WERI-Rb-1 (cell line): ENCODE results near the gene LST1.

ENCODE experiments used
- DNase-seq: peaks from one replicate; pipeline ENCODE4 v3.0.0-alpha.2; 2020
- H3K27ac ChIP-seq: fragments of 250-450 bp; sonication (Bioruptor Pico); 2 replicates; pipeline ENCODE4 v1.5.1; 2020; ENCODE audit warnings: mild to moderate bottlenecking, moderate library complexity
- H3K27me3 ChIP-seq: fragments of 250-450 bp; sonication (Bioruptor Pico); 2 replicates; pipeline ENCODE4 v1.5.1; 2021; ENCODE audit warnings: mild to moderate bottlenecking, low read depth, moderate library complexity; ENCODE audit not compliant: insufficient read depth, severe bottlenecking
- H3K36me3 ChIP-seq: fragments of 250-450 bp; sonication (Bioruptor Pico); 2 replicates; pipeline ENCODE4 v1.5.1; 2020; ENCODE audit warnings: mild to moderate bottlenecking, moderate library complexity
- H3K4me3 ChIP-seq: 2 replicates; pipeline ENCODE4 v1.5.1; 2011; ENCODE audit warnings: low read depth, mild to moderate bottlenecking, control low read depth, low read length
- H3K9me3 ChIP-seq: fragments of 250-450 bp; sonication (Bioruptor Pico); 2 replicates; pipeline ENCODE4 v1.5.1; 2021; ENCODE audit warnings: mild to moderate bottlenecking, moderate library complexity; ENCODE audit not compliant: severe bottlenecking
- TF ChIP-seq, protein P1 (sequence below): IDR thresholded peaks from 2 replicates; pipeline ENCODE4 v1.5.1; 2011; ENCODE audit warnings: low read depth, mild to moderate bottlenecking, control low read depth, inconsistent platforms, low read length

LST1 gene

DNA sequence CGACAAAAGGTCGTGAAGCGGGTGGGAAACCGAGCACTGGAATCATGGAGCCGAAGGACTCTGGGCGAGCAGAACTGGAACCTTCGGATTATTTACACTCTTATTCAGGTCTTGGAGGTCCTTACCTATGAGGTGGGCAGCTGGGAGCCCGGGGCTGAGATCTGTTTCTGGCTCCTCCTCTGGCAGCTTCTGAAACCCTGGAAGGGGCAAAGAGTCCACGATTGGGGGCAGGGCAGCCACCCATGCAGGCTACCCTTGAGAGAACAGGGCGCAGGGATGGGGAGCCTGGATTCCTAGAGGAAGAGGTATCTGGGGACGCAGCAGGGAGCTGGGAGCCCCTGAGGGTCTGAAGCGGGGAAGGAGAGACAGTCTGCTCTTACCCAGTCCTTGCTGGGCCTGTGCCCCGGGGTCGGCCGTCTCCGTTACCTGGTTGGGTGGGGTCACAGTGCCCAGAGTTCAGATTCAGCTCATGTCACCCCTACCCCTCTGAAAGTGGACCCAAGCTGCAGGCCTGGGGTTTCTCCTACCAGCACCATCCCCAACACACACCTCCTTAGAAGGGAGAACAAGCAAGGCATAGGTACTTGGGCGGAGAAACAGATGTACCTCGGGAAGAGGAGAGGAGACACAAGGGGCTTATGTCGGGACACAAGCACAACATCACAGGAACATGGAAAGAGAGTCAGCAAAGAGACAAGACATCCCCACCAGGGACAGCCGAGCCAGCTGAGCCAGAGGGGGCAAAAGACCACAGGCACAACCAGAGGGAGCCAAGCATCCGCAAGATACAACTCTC, 4.4 kb upstream of the LST1 start:
- Histone ChIP-seq H3K27me3 (no peaks in the 10 kb centered on the region), H3K4me3 (peak overlapping the region; percentile 76), H3K36me3 (no peaks in the 10 kb centered on the region), H3K9me3 (no peaks in the 10 kb centered on the region), H3K27ac (no peak overlapping the region; the same call in 1 of the 2 replicates)
- DNase-seq = no peak
- TF ChIP-seq, protein P1, sequence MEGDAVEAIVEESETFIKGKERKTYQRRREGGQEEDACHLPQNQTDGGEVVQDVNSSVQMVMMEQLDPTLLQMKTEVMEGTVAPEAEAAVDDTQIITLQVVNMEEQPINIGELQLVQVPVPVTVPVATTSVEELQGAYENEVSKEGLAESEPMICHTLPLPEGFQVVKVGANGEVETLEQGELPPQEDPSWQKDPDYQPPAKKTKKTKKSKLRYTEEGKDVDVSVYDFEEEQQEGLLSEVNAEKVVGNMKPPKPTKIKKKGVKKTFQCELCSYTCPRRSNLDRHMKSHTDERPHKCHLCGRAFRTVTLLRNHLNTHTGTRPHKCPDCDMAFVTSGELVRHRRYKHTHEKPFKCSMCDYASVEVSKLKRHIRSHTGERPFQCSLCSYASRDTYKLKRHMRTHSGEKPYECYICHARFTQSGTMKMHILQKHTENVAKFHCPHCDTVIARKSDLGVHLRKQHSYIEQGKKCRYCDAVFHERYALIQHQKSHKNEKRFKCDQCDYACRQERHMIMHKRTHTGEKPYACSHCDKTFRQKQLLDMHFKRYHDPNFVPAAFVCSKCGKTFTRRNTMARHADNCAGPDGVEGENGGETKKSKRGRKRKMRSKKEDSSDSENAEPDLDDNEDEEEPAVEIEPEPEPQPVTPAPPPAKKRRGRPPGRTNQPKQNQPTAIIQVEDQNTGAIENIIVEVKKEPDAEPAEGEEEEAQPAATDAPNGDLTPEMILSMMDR = no peak

DNA sequence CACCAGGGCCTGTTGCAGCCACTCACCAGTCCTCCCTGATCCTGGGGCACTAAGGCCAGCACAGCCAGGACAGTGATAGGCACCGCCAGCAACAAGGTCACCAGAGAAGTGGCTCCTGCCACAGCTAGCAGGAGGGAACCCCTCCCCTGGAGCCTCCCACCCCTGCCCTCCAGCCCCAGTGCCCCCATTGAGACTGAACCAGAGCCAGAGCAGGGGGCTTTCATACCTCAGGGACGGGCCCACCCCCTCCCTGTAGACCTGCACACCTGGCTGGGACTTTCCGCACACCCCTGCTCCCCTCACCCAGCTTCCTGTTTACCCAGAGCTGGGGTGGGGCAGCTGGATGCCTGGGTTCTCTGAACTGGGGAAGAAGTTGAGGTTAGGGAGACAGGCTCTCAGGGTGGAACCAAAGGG, 3.8 kb upstream of the LST1 start, which contains the start of gene LTB:
Gene LTB, minus strand, starts transcription at position 195 of the 414 bp plus-strand sequence. Its CDS starts 7 bp downstream, at position 188.
- no peaks in the 10 kb centered on the region for H3K27me3 ChIP-seq
- DNase-seq = no peak
- H3K36me3 ChIP-seq = no peaks in the 10 kb centered on the region
- no peaks in the 10 kb centered on the region for H3K9me3 ChIP-seq
- no peak within 1 kb of the TSS; the same call in 1 of the 2 replicates for H3K27ac ChIP-seq
- TF ChIP-seq, protein P1 = no peak
- peak within 1 kb of the TSS; percentile 76 for H3K4me3 ChIP-seq

DNA sequence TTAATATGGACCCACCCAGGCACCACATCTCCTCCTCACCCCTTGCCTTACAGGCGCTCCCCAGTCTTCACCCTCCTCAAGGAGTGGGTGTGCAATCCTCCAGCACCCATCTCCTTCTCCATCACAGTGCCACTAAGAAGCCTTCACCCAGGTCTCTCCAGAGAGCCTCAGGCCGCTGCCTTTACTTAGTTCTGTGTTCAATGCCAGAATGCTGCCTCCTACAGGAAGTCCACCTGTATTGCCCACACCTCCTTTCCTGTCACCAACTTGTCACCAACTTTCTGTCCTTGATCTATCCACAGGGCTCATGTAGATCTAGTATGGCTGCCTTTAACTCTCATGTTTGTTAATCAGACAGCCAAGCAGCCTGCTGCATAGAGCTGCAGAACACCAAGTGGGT, 586 bp upstream of the LST1 start:
- Histone ChIP-seq H3K9me3 (no peaks in the 10 kb centered on the region), H3K36me3 (no peaks in the 10 kb centered on the region), H3K27ac (no peak overlapping the region), H3K27me3 (no peaks in the 10 kb centered on the region), H3K4me3 (no peak overlapping the region)
- TF ChIP-seq, protein P1 = peak; percentile 88
- DNase-seq = peak; percentile 52

DNA sequence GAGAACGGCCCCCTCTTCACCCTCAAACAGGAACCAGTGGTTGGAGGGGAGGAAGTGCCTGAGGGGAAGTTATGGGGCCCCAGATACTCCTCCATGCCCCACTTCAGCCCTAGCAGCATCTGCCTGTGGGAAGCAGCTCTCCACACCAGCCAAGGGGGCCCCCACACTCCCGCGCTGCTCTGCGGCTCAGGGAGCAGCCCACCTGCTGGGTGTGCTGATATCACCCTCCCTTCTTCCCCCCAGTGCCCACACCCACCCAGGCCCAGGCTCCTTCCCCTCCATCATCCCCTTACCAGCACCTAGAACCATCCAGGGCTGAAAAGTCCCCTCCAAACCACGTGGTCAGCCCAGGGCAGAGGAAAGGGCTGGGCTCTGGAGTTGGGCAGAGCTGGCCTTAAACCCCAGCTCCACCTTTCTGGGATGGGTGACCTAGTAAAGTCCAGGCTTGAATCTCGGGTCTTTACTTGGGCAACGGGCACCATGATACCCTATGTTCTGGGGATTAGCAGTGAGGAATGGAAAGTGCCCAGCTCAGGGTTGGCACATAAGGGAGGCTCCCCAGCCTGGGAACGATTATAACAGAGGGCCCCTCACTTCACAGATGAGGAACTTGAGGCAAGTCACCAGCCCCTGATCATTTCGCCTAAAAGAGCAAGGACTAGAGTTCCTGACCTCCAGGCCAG, 663 bp downstream of the LST1 start:
- DNase-seq = no peak
- H3K4me3 ChIP-seq = no peak overlapping the region
- TF ChIP-seq, protein P1 = no peak
- no peak overlapping the region for H3K27ac ChIP-seq
- H3K9me3 ChIP-seq = no peaks in the 10 kb centered on the region
- H3K36me3 ChIP-seq = no peaks in the 10 kb centered on the region
- no peaks in the 10 kb centered on the region for H3K27me3 ChIP-seq

DNA sequence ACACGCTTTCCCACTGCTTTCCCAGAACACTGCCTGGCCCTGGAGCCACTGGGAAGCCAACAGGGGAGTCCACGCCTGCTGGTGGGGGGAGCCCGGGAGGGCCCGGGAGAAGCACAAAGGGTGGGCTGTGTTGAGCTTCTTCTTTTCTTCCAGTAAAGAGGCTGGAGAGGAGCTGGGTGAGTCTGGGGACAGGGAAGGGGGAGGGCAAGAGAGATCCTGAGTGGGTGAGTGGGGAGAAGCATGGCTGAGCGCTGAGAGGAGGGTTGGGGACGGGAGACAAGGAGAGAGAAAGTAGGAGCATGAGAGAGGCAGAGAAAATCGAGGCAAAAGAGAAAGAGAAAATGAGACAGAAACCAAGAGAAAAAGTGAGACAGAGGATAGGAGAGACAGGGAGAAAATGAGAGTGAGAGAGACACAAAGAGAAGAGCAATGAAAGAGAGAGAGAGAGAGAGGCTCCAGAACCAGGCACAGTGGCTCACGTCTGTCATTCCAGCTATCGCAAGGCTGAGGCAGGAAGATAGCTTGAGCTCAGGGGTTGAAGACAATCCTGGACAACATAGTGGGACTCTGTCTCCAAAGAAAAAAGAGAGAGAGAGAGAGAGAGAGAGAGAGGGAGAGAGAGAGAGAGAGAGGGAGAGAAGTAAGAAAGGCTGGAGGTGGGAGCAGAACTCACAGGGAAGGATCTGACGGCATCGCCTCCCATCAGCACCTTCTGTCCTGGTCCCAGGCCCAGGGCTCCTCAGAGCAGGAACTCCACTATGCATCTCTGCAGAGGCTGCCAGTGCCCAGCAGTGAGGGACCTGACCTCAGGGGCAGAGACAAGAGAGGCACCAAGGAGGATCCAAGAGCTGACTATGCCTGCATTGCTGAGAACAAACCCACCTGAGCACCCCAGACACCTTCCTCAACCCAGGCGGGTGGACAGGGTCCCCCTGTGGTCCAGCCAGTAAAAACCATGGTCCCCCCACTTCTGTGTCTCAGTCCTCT, 2.0 kb downstream of the LST1 start:
- H3K27ac ChIP-seq = no peak overlapping the region
- H3K4me3 ChIP-seq = no peak overlapping the region

More for the DNA sequence above, 2.0 kb downstream of the LST1 start:
- TF ChIP-seq, protein P1 = no peak
- Histone ChIP-seq H3K9me3 (no peaks in the 10 kb centered on the region), H3K27me3 (no peaks in the 10 kb centered on the region), H3K36me3 (no peaks in the 10 kb centered on the region)
- DNase-seq = no peak
